ENCODE measurements around the gene ALG11. TPM values are rescaled to one million over a fixed set of nuclear protein-coding genes. Genes with fewer than 3 reads are reported as not detected.
"Not testable (repeated sequence)": the region's sequence is repeated elsewhere in the genome, so short reads cannot be mapped to it uniquely, and the experiment has no call there.

Gene ALG11
- total RNA-seq, 1 experiment from 2014 or later, result 10.3 TPM

DNA sequence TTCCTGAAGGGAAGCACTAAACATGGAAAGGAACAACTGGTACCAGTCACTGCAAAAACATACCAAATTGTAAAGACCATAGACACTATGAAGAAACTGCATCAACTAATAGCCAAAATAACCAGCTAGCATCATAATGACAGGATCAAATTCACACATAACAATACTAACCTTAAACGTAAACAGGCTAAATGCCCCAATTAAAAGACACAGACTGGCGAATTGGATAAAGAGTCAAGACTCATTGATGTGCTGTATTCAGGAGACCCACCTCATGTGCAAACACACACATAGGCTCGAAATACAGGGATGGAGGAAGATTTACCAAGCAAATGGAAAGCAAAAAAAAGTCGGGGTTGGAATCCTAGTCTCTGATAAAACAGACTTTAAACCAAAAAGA is 27.3 kb upstream of the ALG11 start:
- not testable (repeated sequence) for H3K27me3 ChIP-seq (ENCODE audit: control insufficient read depth, insufficient read depth, low read length); DNase-seq; H3K4me3 ChIP-seq (ENCODE audit: insufficient read depth, low read depth, low read length); H3K36me3 ChIP-seq (replicated peaks; ENCODE audit: control insufficient read depth, insufficient read depth, low read length)

DNA sequence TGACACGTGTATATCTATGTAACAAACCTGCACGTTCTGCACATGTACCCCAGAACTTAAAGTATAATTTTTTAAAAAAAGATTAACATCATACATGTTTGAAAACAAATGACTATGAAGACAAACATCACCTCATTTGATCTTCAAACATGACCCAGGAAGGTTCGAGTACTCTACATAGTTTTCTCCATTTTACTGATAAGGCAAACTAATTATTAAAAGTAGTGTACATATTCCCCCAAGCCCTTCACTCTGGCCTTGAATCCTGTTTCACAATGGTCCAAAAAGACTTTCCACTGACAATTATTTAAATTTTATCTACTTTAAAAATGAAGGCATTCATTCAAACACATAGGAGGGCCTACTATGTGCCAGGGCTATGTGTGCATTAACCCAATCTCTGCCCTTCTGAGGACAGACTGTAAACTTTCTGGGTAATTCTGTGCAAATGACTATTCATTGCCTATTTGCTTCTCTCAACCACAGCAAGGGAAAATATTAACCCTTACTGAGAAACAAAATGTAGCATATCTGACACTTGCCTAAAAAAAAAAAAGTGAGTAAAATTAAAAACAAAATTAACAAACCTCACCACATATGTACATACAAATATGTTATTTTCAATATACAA is 23.1 kb upstream of the ALG11 start:
- no peak overlapping the region for H3K4me3 ChIP-seq (ENCODE audit: insufficient read depth, low read depth, low read length)
- no peak for DNase-seq

DNA sequence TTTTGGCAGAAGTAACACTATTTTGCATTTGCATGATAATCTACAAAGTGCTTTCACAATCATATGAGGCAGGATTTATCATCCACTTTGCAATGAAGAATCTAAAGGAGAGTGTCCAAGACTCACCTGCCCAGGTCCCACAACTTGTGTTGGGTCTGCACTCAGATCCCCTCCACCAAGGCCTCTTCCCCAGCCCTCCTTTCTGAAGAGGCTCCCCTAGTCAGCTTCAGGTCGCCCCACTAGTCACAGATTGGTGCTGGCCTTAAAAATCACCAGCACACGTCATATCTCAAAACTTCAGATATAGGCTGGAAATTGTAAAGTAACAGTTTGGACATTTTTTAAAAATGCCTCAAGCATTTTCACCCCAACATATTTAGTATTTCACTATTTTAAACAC is 18.5 kb upstream of the ALG11 start:
- Histone ChIP-seq H3K36me3 (replicated peaks; ENCODE audit: control insufficient read depth, insufficient read depth, low read length) (no peaks in the 10 kb centered on the region), H3K27me3 (ENCODE audit: control insufficient read depth, insufficient read depth, low read length) (no peaks in the 10 kb centered on the region), H3K4me3 (ENCODE audit: insufficient read depth, low read depth, low read length) (no peak overlapping the region)
- no peak for DNase-seq

More for the DNA sequence above, 23.1 kb upstream of the ALG11 start:
- H3K36me3 ChIP-seq (replicated peaks; ENCODE audit: control insufficient read depth, insufficient read depth, low read length), result no peaks in the 10 kb centered on the region
- no peaks in the 10 kb centered on the region for H3K27me3 ChIP-seq (ENCODE audit: control insufficient read depth, insufficient read depth, low read length)

DNA sequence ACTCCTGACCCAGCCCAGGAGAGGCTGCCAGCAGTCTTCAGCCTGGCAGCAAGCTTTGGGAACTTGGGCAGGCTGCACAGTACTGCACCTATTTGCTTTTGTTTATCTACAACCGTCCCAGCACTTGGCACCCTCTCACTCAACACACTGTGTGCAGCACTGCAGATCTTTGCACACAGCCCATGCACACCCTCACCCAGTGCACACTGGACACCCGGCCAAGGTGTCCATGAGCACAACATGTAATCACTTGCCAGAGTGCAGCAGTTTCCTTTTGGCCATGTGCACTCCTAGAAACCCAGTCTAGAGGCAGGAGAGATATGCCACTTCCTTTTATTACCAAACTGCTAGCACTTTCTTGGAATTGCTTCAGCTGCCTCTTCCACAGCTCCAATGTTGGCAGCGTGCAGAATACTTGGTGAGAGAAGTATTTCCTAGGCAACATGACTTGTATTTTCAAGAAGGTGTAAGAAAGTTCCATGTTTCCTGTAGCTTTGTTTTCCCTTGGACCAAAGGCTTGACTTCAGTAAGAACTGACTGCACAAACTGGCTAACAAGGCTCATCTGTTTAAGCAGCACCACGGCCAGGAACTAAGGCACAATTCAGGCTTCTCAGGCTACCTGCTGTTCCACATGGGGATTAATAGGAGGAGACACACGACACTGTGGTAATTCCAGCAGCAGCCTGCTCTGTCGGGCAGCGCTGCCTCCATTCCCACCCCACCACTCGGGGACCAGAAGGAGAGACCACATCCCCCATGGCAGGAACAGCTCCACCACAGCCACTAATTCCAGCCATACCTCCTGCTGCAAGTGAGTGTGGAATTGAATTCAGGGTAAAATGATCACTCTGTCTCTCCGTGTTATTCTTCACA is 16.3 kb upstream of the ALG11 start:
- Histone ChIP-seq H3K4me3 (ENCODE audit: insufficient read depth, low read depth, low read length) (no peak overlapping the region), H3K36me3 (replicated peaks; ENCODE audit: control insufficient read depth, insufficient read depth, low read length) (no peaks in the 10 kb centered on the region; the same call in 1 of the 2 replicates)
- DNase-seq, result no peak

GRCh38 chr13:51996641-51997040 is 15.6 kb upstream of the ALG11 start:
- Histone ChIP-seq H3K36me3 (replicated peaks; ENCODE audit: control insufficient read depth, insufficient read depth, low read length) (no peaks in the 10 kb centered on the region; the same call in 1 of the 2 replicates), H3K27me3 (ENCODE audit: control insufficient read depth, insufficient read depth, low read length) (no peaks in the 10 kb centered on the region), H3K4me3 (ENCODE audit: insufficient read depth, low read depth, low read length) (no peak overlapping the region)
- no peak for DNase-seq

More for the DNA sequence above, 16.3 kb upstream of the ALG11 start:
- no peaks in the 10 kb centered on the region for H3K27me3 ChIP-seq (ENCODE audit: control insufficient read depth, insufficient read depth, low read length)

- no peaks in the 10 kb centered on the region for H3K27me3 ChIP-seq (ENCODE audit: control insufficient read depth, insufficient read depth, low read length)
- H3K36me3 ChIP-seq (replicated peaks; ENCODE audit: control insufficient read depth, insufficient read depth, low read length), result no peaks in the 10 kb centered on the region; the same call in 1 of the 2 replicates
- no peak overlapping the region for H3K4me3 ChIP-seq (ENCODE audit: insufficient read depth, low read depth, low read length)
- no peak for DNase-seq
These were observed 15.0 kb upstream of the ALG11 start for GRCh38 chr13:51997186-51997585.

DNA sequence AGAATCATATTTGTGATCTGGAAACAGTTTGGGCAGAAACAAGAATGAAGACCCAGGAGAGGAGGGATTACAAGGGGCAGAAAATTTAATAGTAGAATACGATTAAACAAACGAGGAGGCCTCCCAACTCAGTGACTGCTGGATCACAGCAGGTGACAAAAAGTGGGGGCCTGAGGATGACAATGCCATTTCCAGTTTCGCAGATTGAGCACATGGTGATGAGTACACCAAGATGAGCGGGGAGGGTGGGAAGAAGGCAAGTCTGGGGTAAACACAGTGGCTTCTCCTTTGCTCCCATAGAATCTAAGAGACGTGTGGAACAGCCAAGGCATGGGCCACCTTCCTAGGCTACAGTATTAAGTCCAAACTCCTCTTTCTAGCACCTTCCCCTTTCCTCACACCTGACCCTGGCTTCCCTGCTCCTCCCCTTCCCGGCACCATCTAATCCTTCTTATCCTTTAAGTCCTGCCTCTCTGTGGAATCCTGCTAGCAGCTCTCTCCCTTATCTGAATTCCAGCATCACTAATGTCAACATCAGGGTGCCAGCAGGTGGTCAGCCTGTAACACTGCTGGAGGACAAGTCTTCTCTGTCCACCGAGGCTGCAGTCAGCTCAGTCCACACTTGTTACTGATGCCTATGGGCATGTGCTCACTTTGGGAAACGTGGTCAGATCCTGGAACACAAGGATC is 14.4 kb upstream of the ALG11 start:
- H3K4me3 ChIP-seq (ENCODE audit: insufficient read depth, low read depth, low read length), result no peak overlapping the region

DNA sequence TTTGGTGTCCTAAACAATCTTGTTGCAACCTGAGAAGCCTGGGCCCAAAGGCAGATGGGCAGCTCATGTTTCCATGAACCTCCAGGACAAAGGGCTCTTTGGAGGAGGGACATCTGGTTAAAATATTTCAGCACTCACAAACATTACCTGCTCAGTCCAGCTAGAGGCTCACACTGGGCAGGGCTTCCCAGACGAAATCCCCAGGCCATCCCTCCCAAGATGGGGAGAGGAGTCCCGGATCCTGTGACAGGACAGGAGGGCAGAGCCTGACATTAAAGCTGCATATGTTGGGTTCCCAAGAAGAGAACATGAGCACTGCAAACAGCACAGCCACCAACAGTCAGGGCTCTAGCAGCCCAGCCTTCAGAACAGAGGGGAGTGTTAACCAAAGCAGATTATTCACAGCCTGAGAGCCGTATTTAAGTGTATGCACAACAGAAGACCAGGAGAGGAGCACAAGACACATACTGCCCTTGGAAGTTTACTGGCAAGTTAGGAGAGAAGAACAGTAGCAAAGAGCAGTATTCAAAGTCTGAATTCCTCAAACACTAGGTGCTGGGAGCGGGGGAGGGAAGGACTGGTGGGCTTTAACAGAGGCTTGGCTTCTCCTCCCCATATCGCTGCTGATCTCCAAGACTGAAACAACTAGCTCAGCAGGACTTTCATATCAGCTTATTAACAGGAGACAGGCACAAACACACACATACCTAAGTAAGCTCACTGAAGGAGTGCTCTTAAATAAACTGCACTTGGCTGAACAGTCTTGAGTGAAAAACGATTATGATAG is 13.3 kb upstream of the ALG11 start:
- peak; percentile 22 for DNase-seq

More for the DNA sequence above, 14.4 kb upstream of the ALG11 start:
- Histone ChIP-seq H3K36me3 (replicated peaks; ENCODE audit: control insufficient read depth, insufficient read depth, low read length) (no peaks in the 10 kb centered on the region; the same call in 1 of the 2 replicates), H3K27me3 (ENCODE audit: control insufficient read depth, insufficient read depth, low read length) (no peaks in the 10 kb centered on the region)
- peak; percentile 41 for DNase-seq

DNA sequence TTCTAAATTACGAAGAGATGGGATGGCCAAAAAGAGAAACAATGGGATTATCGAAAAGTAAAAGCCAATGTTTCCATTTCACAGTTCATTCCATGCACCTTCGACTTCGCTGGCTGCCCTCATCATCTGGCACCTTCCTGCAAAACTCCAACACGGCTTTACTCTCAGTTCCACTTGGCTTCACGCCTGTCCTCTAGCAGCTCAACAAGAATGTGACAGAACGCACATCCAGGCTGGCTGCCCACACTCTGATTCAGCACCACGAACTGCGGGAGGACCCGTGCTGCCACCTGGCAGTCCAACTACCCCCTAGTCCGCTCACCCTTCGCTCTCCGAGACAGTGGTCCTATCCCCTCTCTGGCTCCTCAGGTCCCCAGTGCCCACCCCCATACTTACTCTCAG is 12.7 kb upstream of the ALG11 start:
- H3K36me3 ChIP-seq (replicated peaks; ENCODE audit: control insufficient read depth, insufficient read depth, low read length), result no peaks in the 10 kb centered on the region; the same call in 1 of the 2 replicates
- H3K4me3 ChIP-seq (ENCODE audit: insufficient read depth, low read depth, low read length), result no peak overlapping the region
- H3K27me3 ChIP-seq (ENCODE audit: control insufficient read depth, insufficient read depth, low read length), result no peaks in the 10 kb centered on the region
- DNase-seq, result no peak

More for the DNA sequence above, 13.3 kb upstream of the ALG11 start:
- Histone ChIP-seq H3K36me3 (replicated peaks; ENCODE audit: control insufficient read depth, insufficient read depth, low read length) (no peaks in the 10 kb centered on the region; the same call in 1 of the 2 replicates), H3K4me3 (ENCODE audit: insufficient read depth, low read depth, low read length) (no peak overlapping the region), H3K27me3 (ENCODE audit: control insufficient read depth, insufficient read depth, low read length) (no peaks in the 10 kb centered on the region)

DNA sequence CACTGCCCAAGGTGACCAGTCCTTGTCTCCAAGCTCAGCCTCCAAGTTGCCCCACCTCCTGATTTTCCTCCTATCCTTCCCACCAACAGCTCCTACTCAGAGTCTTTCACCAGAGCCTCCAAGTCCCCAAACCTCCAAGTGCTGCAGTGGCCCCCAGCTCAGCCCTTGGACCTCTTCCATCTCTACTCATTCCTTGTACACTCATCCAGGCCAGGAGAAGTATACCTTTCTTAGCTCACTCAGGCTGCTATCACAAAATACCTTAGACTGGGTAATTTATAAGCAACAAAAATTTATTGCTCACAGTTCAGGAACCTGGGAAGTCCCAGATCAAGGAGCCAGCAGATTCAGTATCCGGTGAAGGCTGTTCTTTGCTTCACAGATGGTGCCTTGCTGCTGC is 12.3 kb upstream of the ALG11 start:
- Histone ChIP-seq H3K27me3 (ENCODE audit: control insufficient read depth, insufficient read depth, low read length) (no peaks in the 10 kb centered on the region), H3K36me3 (replicated peaks; ENCODE audit: control insufficient read depth, insufficient read depth, low read length) (no peaks in the 10 kb centered on the region; the same call in 1 of the 2 replicates), H3K4me3 (ENCODE audit: insufficient read depth, low read depth, low read length) (no peak overlapping the region)
- no peak for DNase-seq

DNA sequence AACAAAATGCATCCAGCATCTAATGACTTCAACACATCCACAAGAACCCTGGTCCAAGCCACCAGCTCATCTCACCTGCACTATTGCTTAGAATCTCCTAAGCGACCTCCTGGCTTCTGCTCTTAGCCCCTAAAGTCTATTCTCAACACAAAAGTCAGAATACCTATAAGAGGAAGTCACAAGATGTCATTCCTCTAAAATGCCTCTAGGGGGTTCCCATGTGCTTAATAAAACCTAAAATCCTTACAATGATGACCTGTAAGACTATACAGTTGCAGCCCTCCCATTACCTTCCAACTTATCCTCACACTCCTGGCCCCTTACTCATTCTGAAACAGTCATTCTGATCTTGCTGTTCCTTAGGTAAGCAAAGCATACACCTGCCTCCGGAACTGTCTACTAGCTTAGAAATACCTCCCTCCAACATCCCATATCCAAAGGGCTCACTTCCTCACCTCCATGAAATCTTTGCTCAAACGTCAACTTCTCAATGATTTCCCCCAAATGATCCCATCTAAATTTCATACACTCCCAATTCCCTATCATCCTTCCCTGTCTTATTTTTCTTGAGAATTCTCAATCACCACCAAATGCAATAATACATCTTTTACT is 11.0 kb upstream of the ALG11 start:
- peak; percentile 69 for DNase-seq
- H3K36me3 ChIP-seq (replicated peaks; ENCODE audit: control insufficient read depth, insufficient read depth, low read length), result no peaks in the 10 kb centered on the region; the same call in 1 of the 2 replicates
- no peak overlapping the region for H3K4me3 ChIP-seq (ENCODE audit: insufficient read depth, low read depth, low read length)
- H3K27me3 ChIP-seq (ENCODE audit: control insufficient read depth, insufficient read depth, low read length), result no peaks in the 10 kb centered on the region

DNA sequence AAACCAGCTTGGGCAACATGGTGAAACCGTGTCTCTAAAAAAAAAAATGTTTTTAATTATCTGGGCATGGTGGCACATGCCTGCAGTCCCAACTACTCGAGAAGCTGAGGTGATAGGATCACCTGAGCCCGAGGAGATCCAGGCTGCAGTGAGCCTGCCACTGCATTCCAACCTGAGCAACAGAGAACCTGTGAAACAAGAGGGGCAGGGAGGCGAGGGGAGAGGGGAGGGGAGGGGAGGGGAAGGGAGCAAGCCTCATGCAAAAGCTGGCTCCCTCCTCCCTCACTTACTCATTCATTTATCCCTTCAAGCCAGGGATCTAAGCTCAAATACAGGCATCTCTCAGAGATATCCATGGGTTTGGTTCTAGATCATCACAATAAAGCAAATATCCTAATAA is 9.8 kb upstream of the ALG11 start:
- Histone ChIP-seq H3K36me3 (replicated peaks; ENCODE audit: control insufficient read depth, insufficient read depth, low read length) (no peaks in the 10 kb centered on the region; the same call in 1 of the 2 replicates), H3K27me3 (ENCODE audit: control insufficient read depth, insufficient read depth, low read length) (no peaks in the 10 kb centered on the region), H3K4me3 (ENCODE audit: insufficient read depth, low read depth, low read length) (no peak overlapping the region)
- peak; percentile 51 for DNase-seq

DNA sequence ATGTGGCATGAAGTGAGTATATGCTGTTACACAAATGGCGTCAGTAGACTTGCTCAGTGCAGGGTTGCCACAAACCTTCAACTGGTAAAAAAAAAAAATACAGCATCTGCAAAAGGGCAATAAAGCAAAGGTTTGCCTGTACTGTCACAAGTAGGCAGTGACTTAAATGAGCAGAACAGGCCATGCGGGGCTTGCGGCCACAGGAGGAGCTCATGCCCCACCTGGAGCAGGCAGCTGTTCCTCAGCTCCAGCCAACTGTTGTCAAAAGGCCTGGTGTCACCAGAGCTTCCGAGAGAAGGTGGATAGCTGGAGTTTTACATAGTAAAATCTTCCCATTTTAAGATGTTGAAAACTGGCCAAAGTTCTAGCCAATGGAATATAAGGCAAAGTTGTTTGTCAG is 8.7 kb upstream of the ALG11 start:
- H3K27me3 ChIP-seq (ENCODE audit: control insufficient read depth, insufficient read depth, low read length), result no peaks in the 10 kb centered on the region

More for the DNA sequence above, 8.7 kb upstream of the ALG11 start:
- Histone ChIP-seq H3K36me3 (replicated peaks; ENCODE audit: control insufficient read depth, insufficient read depth, low read length) (no peaks in the 10 kb centered on the region; the same call in 1 of the 2 replicates), H3K4me3 (ENCODE audit: insufficient read depth, low read depth, low read length) (no peak overlapping the region)
- DNase-seq, result peak; percentile 62
